Neural crest cell (in vitro differentiated cells): ENCODE measurements around the gene NMUR1. TPM values are rescaled to one million over a fixed set of nuclear protein-coding genes. Genes with fewer than 3 reads are reported as not detected.
"Not testable (repeated sequence)": the region's sequence is repeated elsewhere in the genome, so short reads cannot be mapped to it uniquely, and the experiment has no call there.

Experiments used
- DNase-seq: peaks from one replicate; pipeline ENCODE4 v3.0.0; 2021; ENCODE audit warnings: low read depth, mixed read lengths, low spot score
- H3K27ac Mint-ChIP-seq: one replicate; pipeline ENCODE4 v1.8.0; 2021; ENCODE audit warnings: mild to moderate bottlenecking, mixed read lengths; ENCODE audit not compliant: unreplicated experiment
- H3K27me3 Mint-ChIP-seq: 2 replicates; pipeline ENCODE4 v1.8.0; 2021; ENCODE audit warnings: low read depth, mild to moderate bottlenecking, mixed read lengths
- H3K36me3 Mint-ChIP-seq: 2 replicates; pipeline ENCODE4 v1.8.0; 2021; ENCODE audit warnings: low read depth, mild to moderate bottlenecking, mixed read lengths
- H3K4me1 Mint-ChIP-seq: 2 replicates; pipeline ENCODE4 v1.8.0; 2021; ENCODE audit warnings: mixed read lengths
- H3K4me3 Mint-ChIP-seq: one replicate; pipeline ENCODE4 v1.8.0; 2021; ENCODE audit warnings: mild to moderate bottlenecking, mixed read lengths
- H3K9me3 Mint-ChIP-seq: 2 replicates; pipeline ENCODE4 v1.8.0; 2021; ENCODE audit warnings: mixed read lengths
- total RNA-seq: library from RNA; stranded (reverse); gene quantifications from 2 replicates; pipeline ENCODE4 v1.2.1, GENCODE V29; 2021
- TF ChIP-seq, protein P1 (sequence below): fragments of 200-600 bp; sonication (generic); conservative IDR thresholded peaks from 2 replicates; pipeline ENCODE4 v1.5.0; 2021; ENCODE audit warnings: antibody characterized with exemption, mild to moderate bottlenecking

The NMUR1 gene
- total RNA-seq, 1 donor from 2014 or later: not detected

GRCh38 chr2:231573698-231574421 lies 43.6 kb upstream of the NMUR1 start:
- Mint-ChIP-seq H3K27me3 (no peaks in the 10 kb centered on the region), H3K9me3 (peaks cover 3% of the 10 kb centered on the region), H3K4me3 (no peak overlapping the region), H3K36me3 (peaks cover 3% of the 10 kb centered on the region), H3K4me1 (peaks cover 24% of the 10 kb centered on the region), H3K27ac (no peak overlapping the region)
- TF ChIP-seq, protein P1, sequence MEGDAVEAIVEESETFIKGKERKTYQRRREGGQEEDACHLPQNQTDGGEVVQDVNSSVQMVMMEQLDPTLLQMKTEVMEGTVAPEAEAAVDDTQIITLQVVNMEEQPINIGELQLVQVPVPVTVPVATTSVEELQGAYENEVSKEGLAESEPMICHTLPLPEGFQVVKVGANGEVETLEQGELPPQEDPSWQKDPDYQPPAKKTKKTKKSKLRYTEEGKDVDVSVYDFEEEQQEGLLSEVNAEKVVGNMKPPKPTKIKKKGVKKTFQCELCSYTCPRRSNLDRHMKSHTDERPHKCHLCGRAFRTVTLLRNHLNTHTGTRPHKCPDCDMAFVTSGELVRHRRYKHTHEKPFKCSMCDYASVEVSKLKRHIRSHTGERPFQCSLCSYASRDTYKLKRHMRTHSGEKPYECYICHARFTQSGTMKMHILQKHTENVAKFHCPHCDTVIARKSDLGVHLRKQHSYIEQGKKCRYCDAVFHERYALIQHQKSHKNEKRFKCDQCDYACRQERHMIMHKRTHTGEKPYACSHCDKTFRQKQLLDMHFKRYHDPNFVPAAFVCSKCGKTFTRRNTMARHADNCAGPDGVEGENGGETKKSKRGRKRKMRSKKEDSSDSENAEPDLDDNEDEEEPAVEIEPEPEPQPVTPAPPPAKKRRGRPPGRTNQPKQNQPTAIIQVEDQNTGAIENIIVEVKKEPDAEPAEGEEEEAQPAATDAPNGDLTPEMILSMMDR: no peak
- DNase-seq: no peak

DNA sequence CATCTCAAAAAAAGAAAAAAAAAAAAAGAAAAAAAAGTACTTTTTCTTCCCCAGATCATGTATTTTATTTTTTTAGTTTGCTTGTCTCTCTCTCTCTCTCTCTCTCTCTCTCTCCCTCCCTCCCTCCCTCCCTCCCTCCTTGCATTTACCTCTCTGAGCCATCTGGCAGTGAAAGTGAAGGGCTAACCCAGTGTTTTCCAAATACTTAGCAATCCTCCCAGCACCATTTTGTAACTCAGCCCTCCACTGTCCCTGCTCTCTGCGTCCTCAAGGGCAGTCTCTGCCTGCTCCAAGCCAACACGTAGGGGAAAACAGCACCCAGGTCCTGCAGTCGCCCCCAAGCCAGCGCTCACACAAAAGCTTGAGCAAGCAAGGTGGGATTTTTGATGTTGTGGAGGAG lies 42.9 kb upstream of the NMUR1 start:
- Mint-ChIP-seq H3K36me3 (no peaks in the 10 kb centered on the region), H3K9me3 (no peaks in the 10 kb centered on the region), H3K4me1 (peaks cover 24% of the 10 kb centered on the region), H3K27ac (no peak overlapping the region), H3K27me3 (no peaks in the 10 kb centered on the region), H3K4me3 (no peak overlapping the region)
- DNase-seq: no peak
- TF ChIP-seq, protein P1: no peak

GRCh38 chr2:231571661-231572191 lies 41.5 kb upstream of the NMUR1 start:
- Mint-ChIP-seq H3K27ac (peak overlapping the region; percentile 67), H3K9me3 (no peaks in the 10 kb centered on the region), H3K27me3 (no peaks in the 10 kb centered on the region), H3K36me3 (no peaks in the 10 kb centered on the region), H3K4me3 (no peak overlapping the region), H3K4me1 (peaks cover 20% of the 10 kb centered on the region)
- TF ChIP-seq, protein P1: no peak
- no peak for DNase-seq

DNA sequence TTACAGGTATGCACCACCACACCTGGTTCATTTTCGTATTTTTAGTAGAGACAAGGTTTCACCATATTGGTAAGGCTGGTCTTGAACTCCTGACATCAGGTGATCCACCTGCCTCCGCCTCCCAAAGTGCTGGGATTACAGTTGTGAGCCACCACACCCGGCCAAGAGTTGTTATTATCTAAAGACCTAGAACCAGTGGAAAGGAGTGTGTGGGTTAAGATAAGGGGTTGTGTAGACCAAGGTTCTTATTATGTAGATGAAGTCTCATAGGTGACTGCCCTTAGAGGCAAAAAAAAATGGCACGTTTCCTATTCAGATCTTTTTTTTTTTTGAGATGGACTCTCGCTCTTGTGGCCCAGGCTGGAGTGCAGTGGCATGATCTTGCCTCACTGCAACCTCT lies 40.7 kb upstream of the NMUR1 start:
- not testable (repeated sequence) for H3K9me3 Mint-ChIP-seq, H3K27ac Mint-ChIP-seq, H3K36me3 Mint-ChIP-seq, H3K27me3 Mint-ChIP-seq, DNase-seq, H3K4me3 Mint-ChIP-seq
- peaks cover 13% of the 10 kb centered on the region for H3K4me1 Mint-ChIP-seq

DNA sequence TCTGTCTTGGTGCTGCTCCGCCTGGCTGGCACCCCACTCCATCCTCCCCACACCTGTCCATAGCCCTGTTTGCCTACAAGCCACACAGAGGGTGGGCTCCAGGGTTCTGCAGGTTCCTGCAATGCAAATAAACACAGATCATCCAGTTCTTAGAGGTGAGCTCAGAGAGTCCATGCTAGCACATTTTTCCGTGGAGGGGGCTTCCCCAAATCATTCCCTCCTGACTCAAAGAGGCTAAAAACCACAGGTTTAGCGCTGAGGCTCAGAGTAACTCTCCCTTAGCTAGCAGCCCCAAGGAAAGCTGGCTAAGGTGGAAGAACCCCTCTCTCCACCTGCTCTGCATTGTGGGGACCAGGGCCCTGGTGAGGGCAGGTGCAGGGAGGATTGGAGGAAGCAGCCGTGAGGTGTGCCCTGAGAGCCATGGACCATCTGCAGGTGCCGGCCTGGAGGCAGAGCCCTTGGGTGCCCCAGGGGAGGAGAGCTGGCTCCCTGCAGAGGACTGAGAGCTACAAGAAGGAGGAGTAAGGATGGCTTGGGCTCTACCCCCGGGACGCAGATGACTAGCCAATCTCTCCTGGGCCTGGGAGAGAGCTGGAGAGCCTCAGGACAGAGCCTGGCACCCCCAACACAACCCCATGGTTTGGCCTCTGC lies 38.7 kb upstream of the NMUR1 start:
- H3K27ac Mint-ChIP-seq: no peak overlapping the region

More for the DNA sequence above, 38.7 kb upstream of the NMUR1 start:
- Mint-ChIP-seq H3K27me3 (no peaks in the 10 kb centered on the region), H3K4me3 (no peak overlapping the region), H3K36me3 (no peaks in the 10 kb centered on the region), H3K4me1 (peaks cover 13% of the 10 kb centered on the region), H3K9me3 (no peaks in the 10 kb centered on the region)
- DNase-seq: no peak
- TF ChIP-seq, protein P1: no peak
